Upper lobe of left lung (tissue), 4 donors: ENCODE measurements around the gene IFT74.

Source experiments
- POLR2A ChIP-seq, 4 donors: fragments of 450-650 bp; IDR thresholded peaks; one replicate each; pipeline ENCODE4 v1.5.1; 2016 to 2017; ENCODE audit warnings: antibody characterized with exemption in 4 of 4, mild to moderate bottlenecking in 2 of 4
- POLR2AphosphoS5 ChIP-seq, 2 donors: sonication (generic); formaldehyde crosslinking; IDR thresholded peaks; one replicate each; pipeline ENCODE4 v1.5.1; 2017; ENCODE audit warnings: antibody characterized with exemption in 2 of 2
- TF ChIP-seq, protein P1 (sequence below), 6 experiments: fragments of 450-650 bp in 4 of 6; fragments of 200-600 bp in 2 of 6; sonication (generic) in 2 of 6; IDR thresholded peaks; one replicate each; pipeline ENCODE4 v1.5.1; 2016 to 2019; ENCODE audit warnings: antibody characterized with exemption in 6 of 6

DNA sequence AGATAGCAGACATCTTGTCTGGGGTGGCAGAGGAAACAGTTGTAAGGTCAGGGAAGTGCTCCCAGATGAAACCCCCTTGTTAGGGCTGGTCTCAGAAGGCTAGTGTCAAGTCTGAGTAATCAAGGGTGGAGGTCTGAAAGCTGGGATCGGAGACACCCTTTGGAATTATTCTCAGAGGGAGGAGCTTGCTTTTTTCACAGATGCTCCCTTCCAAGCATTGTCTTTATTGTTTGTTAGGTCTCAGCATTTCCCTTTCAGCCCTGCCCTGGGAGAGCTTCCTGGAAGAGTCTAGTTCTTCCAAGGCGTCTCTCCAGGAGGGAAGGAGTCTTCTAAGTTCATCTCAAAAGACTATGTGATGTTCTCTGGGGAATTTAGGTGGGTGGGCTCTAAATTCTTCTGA is 156.0 kb downstream of the IFT74 start:
- TF ChIP-seq, protein P1, sequence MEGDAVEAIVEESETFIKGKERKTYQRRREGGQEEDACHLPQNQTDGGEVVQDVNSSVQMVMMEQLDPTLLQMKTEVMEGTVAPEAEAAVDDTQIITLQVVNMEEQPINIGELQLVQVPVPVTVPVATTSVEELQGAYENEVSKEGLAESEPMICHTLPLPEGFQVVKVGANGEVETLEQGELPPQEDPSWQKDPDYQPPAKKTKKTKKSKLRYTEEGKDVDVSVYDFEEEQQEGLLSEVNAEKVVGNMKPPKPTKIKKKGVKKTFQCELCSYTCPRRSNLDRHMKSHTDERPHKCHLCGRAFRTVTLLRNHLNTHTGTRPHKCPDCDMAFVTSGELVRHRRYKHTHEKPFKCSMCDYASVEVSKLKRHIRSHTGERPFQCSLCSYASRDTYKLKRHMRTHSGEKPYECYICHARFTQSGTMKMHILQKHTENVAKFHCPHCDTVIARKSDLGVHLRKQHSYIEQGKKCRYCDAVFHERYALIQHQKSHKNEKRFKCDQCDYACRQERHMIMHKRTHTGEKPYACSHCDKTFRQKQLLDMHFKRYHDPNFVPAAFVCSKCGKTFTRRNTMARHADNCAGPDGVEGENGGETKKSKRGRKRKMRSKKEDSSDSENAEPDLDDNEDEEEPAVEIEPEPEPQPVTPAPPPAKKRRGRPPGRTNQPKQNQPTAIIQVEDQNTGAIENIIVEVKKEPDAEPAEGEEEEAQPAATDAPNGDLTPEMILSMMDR (IDR thresholded peaks at IDR 0.05), result no peak
- TF ChIP-seq POLR2AphosphoS5 (IDR thresholded peaks at IDR 0.05) (peak in 1 of 2 donors; percentile 60), POLR2A (IDR thresholded peaks at IDR 0.05) (no peak)
